ENCODE results near the gene TRIM9. TPM values are rescaled to one million over a fixed set of nuclear protein-coding genes. Genes with fewer than 3 reads are reported as not detected.
"Not testable (repeated sequence)": the region's sequence is repeated elsewhere in the genome, so short reads cannot be mapped to it uniquely, and the experiment has no call there.

TRIM9 gene
- total RNA-seq, 1 donor, result 0.42 TPM

DNA sequence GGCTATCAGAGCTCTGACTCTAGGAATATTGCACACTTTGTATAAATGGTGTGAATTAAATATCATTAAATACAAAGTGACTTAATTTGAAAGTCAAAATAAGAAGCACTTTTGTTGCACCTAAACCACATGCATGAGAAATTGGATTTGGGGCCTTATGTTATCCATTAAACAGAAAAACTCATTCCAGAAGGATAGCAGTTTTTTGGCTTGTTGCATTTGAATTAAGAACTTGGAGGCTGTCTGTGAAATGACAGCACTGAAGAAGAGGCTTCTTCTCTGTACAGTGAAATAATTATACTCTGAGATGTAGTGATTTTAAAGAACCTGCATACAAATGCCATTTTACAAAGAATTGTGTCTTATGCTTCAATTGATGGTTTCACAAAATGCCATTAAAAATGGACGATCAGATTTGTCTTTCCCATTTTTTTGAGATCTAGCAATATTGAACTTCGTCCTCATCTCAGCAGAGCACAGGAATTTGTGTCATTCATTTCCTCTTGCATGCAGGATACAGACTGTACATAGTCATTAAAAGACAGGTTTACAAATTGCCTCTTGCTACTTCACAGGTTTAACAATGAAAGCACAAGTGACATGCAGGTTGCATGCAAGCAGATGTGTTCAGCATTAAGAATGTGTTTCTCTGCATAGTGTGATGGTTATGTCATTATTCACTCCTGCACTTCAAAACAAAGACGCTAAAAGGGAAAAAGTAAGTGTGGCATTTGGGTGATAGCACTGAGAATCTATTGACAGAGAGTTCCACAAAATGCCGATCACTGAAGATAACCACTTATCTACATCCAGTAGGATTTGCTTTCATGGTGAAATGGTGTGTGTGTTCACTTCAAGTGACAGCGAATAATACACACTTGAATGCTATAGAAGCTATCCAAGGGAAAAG, 114.7 kb downstream of the TRIM9 start:
- H3K4me3 ChIP-seq (ENCODE audit: low read length), result no peak overlapping the region
- H3K4me1 ChIP-seq (ENCODE audit: insufficient read depth, low read length), result peaks cover 7% of the 10 kb centered on the region
- H3K9me3 ChIP-seq (ENCODE audit: low read depth, low read length), result no peaks in the 10 kb centered on the region
- no peaks in the 10 kb centered on the region for H3K27me3 ChIP-seq (ENCODE audit: insufficient read depth, low read length)

DNA sequence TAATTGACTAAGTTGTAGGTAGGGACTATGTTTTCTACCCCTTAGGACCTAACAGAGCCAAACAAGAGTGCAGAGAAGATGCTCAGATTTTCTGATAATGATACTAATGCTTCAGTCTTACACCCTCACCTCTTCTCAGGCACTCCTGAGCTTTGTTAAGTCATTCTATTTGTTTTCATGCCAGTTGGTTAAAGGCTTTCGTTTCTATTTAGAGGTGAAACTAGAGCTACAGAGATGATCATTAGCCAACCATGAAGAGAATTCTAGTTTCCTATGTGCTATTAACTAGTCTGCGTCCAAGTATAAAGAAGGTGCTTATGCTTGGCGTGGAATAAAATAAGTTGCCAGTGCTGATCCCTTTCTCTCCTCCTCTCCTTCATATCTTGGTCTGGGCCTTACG, 116.0 kb downstream of the TRIM9 start:
- Histone ChIP-seq H3K4me3 (ENCODE audit: low read length) (no peak overlapping the region), H3K4me1 (ENCODE audit: insufficient read depth, low read length) (peaks cover 7% of the 10 kb centered on the region), H3K9me3 (ENCODE audit: low read depth, low read length) (no peaks in the 10 kb centered on the region), H3K27me3 (ENCODE audit: insufficient read depth, low read length) (no peaks in the 10 kb centered on the region)

DNA sequence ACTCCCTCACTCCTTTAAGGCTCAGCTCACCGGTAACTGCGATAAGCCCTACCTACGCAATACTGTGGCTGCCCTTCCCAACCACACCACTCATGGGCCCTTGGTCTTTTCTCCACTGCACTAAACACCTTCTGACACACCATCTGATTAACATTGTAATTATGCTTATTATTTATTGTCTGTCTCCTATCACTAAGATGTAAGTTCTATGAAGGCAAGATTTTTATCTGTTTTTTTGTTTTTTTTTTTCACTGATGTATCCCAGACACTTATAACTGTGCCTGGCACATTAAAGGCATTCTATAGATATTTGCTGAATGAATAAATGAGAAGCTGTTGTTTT, 116.4 kb downstream of the TRIM9 start:
- no peaks in the 10 kb centered on the region for H3K27me3 ChIP-seq (ENCODE audit: insufficient read depth, low read length)
- peaks cover 7% of the 10 kb centered on the region for H3K4me1 ChIP-seq (ENCODE audit: insufficient read depth, low read length)
- no peak overlapping the region for H3K4me3 ChIP-seq (ENCODE audit: low read length)
- H3K9me3 ChIP-seq (ENCODE audit: low read depth, low read length), result no peaks in the 10 kb centered on the region

DNA sequence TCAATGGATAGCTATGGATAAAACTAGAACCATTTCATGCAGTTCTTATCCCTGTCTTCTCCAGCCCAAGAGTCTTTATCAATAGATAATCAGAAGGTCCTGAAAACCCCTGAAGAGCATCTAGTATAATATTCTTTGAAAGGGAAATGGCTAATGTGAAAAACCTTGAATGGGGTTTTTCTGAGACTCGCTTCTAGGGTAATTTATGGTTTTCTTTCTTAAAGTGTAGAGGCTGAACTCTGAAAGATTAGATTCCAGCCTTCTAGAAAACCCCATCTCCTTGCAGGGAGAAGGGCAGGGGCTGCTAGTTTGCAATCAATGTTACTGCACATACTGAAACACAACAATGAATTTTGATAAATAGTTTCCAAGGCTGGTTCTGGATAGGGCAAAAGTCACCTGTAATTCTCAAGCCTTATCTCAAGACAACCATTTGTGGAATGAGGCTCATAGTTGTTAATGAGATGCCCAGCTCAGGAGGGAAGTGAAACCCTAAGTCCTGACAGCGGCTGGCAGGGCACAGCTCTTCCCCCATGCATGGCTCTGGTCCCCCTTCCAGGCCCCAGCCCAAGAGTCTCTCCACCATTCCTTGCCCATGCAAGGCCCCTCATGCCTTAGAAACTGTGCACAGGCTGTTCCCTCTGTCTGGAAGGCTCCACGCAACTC, 116.9 kb downstream of the TRIM9 start:
- peaks cover 7% of the 10 kb centered on the region for H3K4me1 ChIP-seq (ENCODE audit: insufficient read depth, low read length)
- no peaks in the 10 kb centered on the region for H3K9me3 ChIP-seq (ENCODE audit: low read depth, low read length)
- no peaks in the 10 kb centered on the region for H3K27me3 ChIP-seq (ENCODE audit: insufficient read depth, low read length)
- no peak overlapping the region for H3K4me3 ChIP-seq (ENCODE audit: low read length)

DNA sequence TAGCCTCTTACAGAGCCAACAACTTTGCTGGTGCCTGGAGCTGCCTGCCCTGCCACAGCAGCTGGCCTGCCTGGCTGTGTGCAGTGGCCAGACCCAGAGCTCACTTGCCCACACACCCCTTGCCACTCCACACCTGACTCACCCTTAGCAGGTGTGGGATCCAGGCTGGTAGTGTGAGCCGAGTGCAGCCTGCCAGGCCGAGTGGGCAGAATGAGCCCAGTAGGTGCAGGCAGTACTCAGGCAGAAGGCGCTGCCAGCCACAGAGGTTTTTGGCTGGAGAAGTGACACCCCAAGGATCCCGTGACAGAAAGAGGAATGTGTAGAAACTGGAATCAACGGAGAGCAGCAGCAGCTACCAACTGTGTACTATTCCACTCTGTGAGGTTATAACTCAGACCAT, 120.8 kb downstream of the TRIM9 start:
- no peaks in the 10 kb centered on the region for H3K9me3 ChIP-seq (ENCODE audit: low read depth, low read length)
- no peaks in the 10 kb centered on the region for H3K27me3 ChIP-seq (ENCODE audit: insufficient read depth, low read length)
- no peak overlapping the region for H3K4me3 ChIP-seq (ENCODE audit: low read length)
- peaks cover 7% of the 10 kb centered on the region for H3K4me1 ChIP-seq (ENCODE audit: insufficient read depth, low read length)

DNA sequence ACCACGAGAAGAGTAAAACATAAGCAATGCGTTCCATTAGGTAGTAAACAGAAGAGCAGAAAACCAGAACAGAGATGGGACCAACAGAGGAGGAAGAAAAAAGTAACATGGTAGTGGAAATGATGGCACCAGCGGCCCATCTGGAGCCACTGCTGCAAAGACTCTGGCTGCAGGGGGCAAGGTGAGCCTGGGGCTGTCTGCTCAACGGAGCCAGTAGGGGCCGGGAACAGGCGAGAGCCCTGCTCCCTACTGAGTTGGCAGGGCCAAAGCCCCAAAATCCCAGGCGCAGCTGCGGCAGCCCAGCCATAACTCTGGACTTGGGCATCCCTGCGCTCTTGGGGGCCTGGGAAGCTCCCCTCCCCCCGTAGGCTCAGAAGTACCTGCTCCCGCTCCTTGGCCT, 122.2 kb downstream of the TRIM9 start:
- Histone ChIP-seq H3K4me3 (ENCODE audit: low read length) (no peak overlapping the region), H3K4me1 (ENCODE audit: insufficient read depth, low read length) (peaks cover 10% of the 10 kb centered on the region), H3K27me3 (ENCODE audit: insufficient read depth, low read length) (no peaks in the 10 kb centered on the region), H3K9me3 (ENCODE audit: low read depth, low read length) (no peaks in the 10 kb centered on the region)

DNA sequence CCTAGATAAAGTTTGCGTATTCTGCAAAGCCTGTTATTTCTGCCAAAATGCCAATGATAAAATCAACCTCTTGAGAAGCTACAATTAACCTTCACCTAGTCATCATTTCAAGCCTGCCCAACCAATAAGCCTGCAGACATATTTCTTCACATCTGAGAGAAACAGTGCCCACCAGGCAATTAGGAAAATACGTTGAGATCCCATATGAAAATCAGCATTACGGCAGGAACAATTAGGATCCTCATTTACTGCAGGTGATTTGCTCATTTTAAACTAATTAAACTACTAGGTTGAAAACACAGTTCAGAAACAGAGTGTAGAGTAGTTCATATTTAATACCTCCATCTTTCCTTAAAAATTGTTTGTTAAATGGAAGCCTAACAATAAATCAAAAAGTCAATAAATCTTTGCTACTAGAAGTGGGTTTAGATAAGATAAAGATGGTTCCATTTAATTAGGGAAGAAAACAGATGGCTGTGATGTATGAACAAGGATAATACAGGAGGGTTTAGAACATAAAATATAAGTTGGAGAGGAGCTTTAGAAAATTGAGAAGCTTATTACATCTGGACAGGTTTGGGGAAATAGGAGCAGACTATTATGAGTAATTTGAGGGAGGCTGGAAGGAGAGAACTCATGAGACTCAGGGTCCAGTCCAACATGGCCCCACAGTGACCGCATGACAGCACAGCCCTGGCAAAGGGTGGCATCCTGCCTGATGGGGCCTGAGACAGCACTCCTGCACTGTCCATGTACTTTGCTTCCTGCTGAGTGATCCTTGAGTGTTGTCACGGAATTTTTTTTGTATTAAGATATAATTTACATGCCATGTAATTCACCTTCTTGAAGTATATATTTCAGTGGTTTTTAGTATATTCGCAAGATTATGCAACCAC, 123.8 kb downstream of the TRIM9 start:
- Histone ChIP-seq H3K9me3 (ENCODE audit: low read depth, low read length) (no peaks in the 10 kb centered on the region), H3K4me3 (ENCODE audit: low read length) (no peak overlapping the region), H3K27me3 (ENCODE audit: insufficient read depth, low read length) (no peaks in the 10 kb centered on the region), H3K4me1 (ENCODE audit: insufficient read depth, low read length) (peaks cover 17% of the 10 kb centered on the region)

DNA sequence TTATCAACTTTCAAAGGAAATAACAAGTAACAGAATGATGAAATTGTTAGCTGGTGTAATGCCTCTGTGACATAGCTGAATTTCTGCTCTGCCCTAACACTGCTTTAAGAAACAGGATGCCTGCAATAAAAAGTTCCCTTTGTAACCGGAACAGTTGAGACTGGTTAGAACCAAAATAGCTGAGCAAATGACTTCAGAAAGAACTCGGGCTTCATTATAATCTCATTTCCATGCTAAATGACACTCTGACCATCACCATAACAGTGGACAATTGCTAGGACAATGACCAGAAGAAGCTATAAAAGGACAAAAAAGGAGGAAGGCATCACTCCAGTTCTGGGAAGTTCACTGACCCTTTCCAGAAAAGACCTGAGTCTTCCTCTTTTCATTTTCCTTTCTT, 127.1 kb downstream of the TRIM9 start:
- no peak overlapping the region for H3K4me3 ChIP-seq (ENCODE audit: low read length)
- no peaks in the 10 kb centered on the region for H3K9me3 ChIP-seq (ENCODE audit: low read depth, low read length)
- peaks cover 17% of the 10 kb centered on the region for H3K4me1 ChIP-seq (ENCODE audit: insufficient read depth, low read length)
- H3K27me3 ChIP-seq (ENCODE audit: insufficient read depth, low read length), result no peaks in the 10 kb centered on the region

DNA sequence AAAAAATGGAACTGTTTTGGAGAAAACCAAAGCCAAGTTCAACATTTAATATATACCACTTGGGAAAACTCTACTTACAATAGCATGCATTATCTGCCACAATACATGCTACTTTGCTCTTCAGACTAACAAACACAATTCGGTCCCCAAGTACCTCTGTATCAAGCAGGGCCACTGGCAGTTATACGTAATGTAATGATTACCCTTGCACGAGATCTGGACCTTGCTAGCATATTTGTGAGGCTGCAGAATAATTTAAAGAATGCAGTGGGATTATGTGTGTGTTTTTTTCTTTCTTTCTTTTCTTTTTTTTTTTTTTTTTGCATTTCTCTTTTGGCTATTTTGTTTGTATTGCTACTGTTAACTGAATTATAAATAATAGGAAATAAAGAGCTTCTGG, 127.8 kb downstream of the TRIM9 start:
- Histone ChIP-seq H3K9me3 (ENCODE audit: low read depth, low read length) (no peaks in the 10 kb centered on the region), H3K27me3 (ENCODE audit: insufficient read depth, low read length) (no peaks in the 10 kb centered on the region), H3K4me3 (ENCODE audit: low read length) (no peak overlapping the region), H3K4me1 (ENCODE audit: insufficient read depth, low read length) (peaks cover 17% of the 10 kb centered on the region)

DNA sequence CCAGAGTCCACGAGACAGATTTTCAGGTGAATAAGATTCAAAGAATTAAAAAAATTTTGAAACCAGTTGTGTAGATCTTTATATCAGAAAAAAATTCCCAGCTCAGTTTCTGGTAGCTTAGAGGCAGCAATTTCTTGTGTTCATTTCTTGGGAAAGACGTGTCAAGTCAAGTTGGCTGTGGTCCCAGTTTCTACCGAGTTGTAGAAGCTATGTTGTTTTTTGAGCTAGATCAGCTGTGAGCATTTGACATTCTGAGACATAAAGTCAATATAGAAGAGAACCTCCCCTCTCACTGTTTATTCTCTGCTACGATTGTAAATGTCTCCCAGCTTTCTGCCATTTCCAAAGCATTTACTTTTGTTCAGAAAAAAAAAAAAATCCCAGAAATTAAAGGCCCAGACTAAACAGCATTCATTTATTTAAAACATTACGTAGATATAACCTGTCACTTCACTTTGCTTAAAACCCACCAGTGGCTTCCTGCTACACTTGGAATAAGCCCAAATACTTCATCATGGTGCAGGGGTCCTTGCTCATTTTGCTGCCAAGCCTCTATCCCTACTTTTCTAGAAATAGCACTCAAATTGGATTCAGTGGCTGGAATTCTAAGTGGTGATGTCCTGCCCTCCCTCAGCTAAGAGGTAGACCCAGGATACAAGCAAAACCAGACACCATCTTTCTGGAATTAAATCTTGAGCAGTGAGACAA, 130.1 kb downstream of the TRIM9 start:
- no peaks in the 10 kb centered on the region for H3K9me3 ChIP-seq (ENCODE audit: low read depth, low read length)
- no peaks in the 10 kb centered on the region for H3K27me3 ChIP-seq (ENCODE audit: insufficient read depth, low read length)
- no peak overlapping the region for H3K4me3 ChIP-seq (ENCODE audit: low read length)

DNA sequence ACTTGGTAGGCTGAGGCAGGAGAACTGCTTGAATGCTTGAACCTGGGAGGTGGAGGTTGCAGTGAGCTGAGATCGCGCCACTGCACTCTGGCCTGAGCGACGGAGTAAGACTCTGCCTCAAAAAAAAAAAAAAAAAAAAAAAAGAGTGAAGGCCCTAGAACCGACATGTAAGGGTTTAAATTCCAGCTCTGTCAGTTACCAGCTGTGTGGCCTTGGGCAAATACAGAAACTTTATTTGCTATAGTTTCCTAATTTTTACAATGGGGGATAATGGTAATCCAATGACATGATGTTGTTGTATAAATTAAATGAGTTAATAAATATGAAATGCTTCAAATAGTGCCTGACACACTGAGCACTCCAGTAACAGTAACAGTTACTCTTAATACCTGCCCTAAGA, 131.0 kb downstream of the TRIM9 start:
- Histone ChIP-seq H3K27me3 (ENCODE audit: insufficient read depth, low read length) (no peaks in the 10 kb centered on the region), H3K4me3 (ENCODE audit: low read length) (no peak overlapping the region), H3K4me1 (ENCODE audit: insufficient read depth, low read length) (peaks cover 28% of the 10 kb centered on the region), H3K9me3 (ENCODE audit: low read depth, low read length) (no peaks in the 10 kb centered on the region)

More for the DNA sequence above, 130.1 kb downstream of the TRIM9 start:
- peaks cover 28% of the 10 kb centered on the region for H3K4me1 ChIP-seq (ENCODE audit: insufficient read depth, low read length)

DNA sequence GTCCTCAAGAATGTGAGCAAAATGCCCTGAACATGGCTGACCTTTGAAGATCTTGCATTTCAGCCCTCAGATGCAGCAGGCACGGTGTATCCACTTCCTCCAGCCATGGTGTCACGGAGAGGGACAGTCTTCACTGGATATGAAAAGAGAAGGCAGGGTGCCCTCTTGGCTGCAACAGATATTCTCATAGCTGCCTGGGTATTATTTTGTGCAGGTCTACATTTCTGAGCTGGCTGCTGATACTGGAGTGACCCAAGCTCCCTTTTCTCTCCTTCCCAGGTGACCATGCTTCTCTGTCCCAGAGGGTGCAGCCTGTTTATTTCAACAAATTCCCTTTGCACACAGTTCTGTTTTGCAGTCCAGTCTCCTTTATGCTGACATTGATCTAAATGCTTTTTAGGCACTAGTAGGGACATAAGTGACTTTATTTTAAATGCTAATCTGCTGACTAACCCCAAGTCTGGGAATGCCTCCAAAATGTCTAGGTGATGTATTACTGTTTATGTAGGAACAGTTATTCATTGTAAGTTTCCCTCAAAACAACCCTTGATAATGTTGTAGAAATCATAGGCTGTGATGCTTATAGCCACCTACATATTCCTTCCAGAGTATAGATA, 133.2 kb downstream of the TRIM9 start:
- Histone ChIP-seq H3K4me3 (ENCODE audit: low read length) (no peak overlapping the region), H3K4me1 (ENCODE audit: insufficient read depth, low read length) (peaks cover 11% of the 10 kb centered on the region), H3K9me3 (ENCODE audit: low read depth, low read length) (no peaks in the 10 kb centered on the region)

DNA sequence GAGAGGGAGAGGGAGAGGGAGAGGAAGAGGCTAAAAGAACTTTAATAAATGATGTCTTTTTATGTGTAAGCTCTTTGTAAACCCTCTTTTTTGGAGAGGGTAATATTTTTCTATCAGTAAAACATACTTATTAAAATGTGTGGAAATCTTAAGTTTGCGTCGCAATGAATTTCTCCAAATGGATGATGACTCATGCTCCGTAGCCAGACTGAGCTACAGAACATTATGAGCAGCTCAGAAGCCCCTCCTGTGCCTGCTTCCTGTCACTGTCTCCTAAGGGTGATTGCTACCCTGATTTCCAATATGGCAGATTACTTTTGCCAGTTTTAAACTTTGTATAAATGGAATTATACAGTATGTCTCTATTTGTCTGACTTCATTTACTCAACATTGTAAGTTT, 137.6 kb downstream of the TRIM9 start:
- Histone ChIP-seq H3K9me3 (ENCODE audit: low read depth, low read length) (no peaks in the 10 kb centered on the region), H3K4me3 (ENCODE audit: low read length) (no peak overlapping the region), H3K27me3 (ENCODE audit: insufficient read depth, low read length) (no peaks in the 10 kb centered on the region), H3K4me1 (ENCODE audit: insufficient read depth, low read length) (peaks cover 39% of the 10 kb centered on the region)

More for the DNA sequence above, 133.2 kb downstream of the TRIM9 start:
- no peaks in the 10 kb centered on the region for H3K27me3 ChIP-seq (ENCODE audit: insufficient read depth, low read length)

DNA sequence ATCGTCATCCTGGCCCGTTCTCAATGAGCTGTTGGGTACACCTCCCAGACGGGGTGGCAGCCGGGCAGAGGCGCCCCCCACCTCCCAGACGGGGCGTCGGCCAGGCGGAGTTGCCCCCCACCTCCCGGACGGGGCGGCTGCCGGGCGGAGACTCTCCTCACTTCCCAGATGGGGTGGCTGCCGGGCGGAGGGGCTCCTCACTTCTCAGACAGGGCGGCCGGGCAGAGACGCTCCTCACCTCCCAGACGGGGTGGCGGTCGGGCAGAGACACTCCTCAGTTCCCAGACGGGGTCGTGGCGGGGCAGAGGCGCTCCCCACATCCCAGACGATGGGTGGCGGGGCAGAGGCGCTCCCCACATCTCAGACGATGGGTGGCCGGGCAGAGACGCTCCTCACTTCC, 138.5 kb downstream of the TRIM9 start:
- H3K4me1 ChIP-seq (ENCODE audit: insufficient read depth, low read length), result peaks cover 36% of the 10 kb centered on the region
- not testable (repeated sequence) for H3K4me3 ChIP-seq (ENCODE audit: low read length); H3K9me3 ChIP-seq (ENCODE audit: low read depth, low read length); H3K27me3 ChIP-seq (ENCODE audit: insufficient read depth, low read length)

All from mononuclear cell (primary cell).